ENCODE measurements around the gene GFM1. TPM values are rescaled to one million over a fixed set of nuclear protein-coding genes. Genes with fewer than 3 reads are reported as not detected.

The GFM1 gene
- total and polyA plus RNA-seq, 2 donors (not counting 3 experiments of a cell fraction or from before 2014, with no cell fraction given) = 14.9 to 68.6 TPM

GRCh38 chr3:158738653-158739052, 94.3 kb downstream of the GFM1 start:
- Histone ChIP-seq H3K9ac (replicated peaks; ENCODE audit: extremely low read depth, insufficient read depth, low read length) (no peak overlapping the region), H3K4me3 (replicated peaks in 1 of 3; ENCODE audit: insufficient read depth in 1 of 3, low read depth in 1 of 3, low read length in 3 of 3) (no peak overlapping the region), H4K20me1 (replicated peaks; ENCODE audit: control insufficient read depth, extremely low read depth, insufficient read depth, low read length) (no peaks in the 10 kb centered on the region), H2AFZ (ENCODE audit: low read depth, low read length) (no peak overlapping the region), H3K4me2 (ENCODE audit: insufficient read depth, low read length) (no peak overlapping the region), H3K36me3 (ENCODE audit: control insufficient read depth in 2 of 2, extremely low read depth in 1 of 2, insufficient read depth in 2 of 2, low read length in 2 of 2) (no peaks in the 10 kb centered on the region), H3K4me1 (ENCODE audit: control insufficient read depth, extremely low read depth, insufficient read depth, low read length) (no peaks in the 10 kb centered on the region), H3K27ac (ENCODE audit: insufficient read depth, low read depth, low read length) (no peak overlapping the region), H3K27me3 (ENCODE audit: control insufficient read depth in 2 of 2, insufficient read depth in 2 of 2, low read length in 2 of 2) (no peaks in the 10 kb centered on the region), H3K9me3 (replicated peaks; ENCODE audit: control insufficient read depth, insufficient read depth, low read length) (no peaks in the 10 kb centered on the region), H3K9me1 (replicated peaks; ENCODE audit: control insufficient read depth, extremely low read depth, insufficient read depth, low read length) (no peaks in the 10 kb centered on the region), H3K79me2 (ENCODE audit: control insufficient read depth, insufficient read depth, low read length) (no peaks in the 10 kb centered on the region)
- no TSS peak for BruUV-seq (replicated peaks)
- FAIRE-seq (no peak), DNase-seq (ENCODE audit: low read depth, low spot score) (no peak)
- CTCF ChIA-PET = interaction anchor here (2.0 to 3.5 kb wide), 2 partner anchors 11 to 51 kb away, joined by 4 to 19 read pairs; no protein-coding TSS in a partner anchor
- intact Hi-C loops (cut with micrococcal nuclease) = no loop called here
- TF ChIP-seq MAX (IDR thresholded peaks at IDR 0.05; ENCODE audit: insufficient read depth, insufficient read length) (no peak), MYC (IDR thresholded peaks at IDR 0.05; ENCODE audit: low read depth, low read length) (no peak), JUN (IDR thresholded peaks at IDR 0.05; ENCODE audit: borderline replicate concordance, insufficient read depth, insufficient read length, low read depth) (no peak), EZH2 (IDR thresholded peaks at IDR 0.05; ENCODE audit: borderline replicate concordance, low read depth, low read length, severe bottlenecking) (no peak), FOS (IDR thresholded peaks at IDR 0.05; ENCODE audit: borderline replicate concordance, insufficient read depth, low read length) (no peak), GATA2 (IDR thresholded peaks at IDR 0.05; ENCODE audit: insufficient read depth, insufficient read length, low read depth, low read length) (no peak), POLR2AphosphoS5 (IDR thresholded peaks at IDR 0.05; ENCODE audit: insufficient read depth, low read depth, low read length) (no peak), CTCF (IDR thresholded peaks at IDR 0.05; ENCODE audit: extremely low read depth in 1 of 2, insufficient read depth in 1 of 2, low read depth in 1 of 2, low read length in 2 of 2) (no peak), POLR2A (IDR thresholded peaks at IDR 0.05; ENCODE audit: low read depth, low read length) (no peak)
- POLR2A ChIA-PET = no interaction called here
- dilution Hi-C loops (cut with MboI; ENCODE audit: extremely low pct_ligation_motif_present, low sequenced_read_pairs) = no loop called here

Data from endothelial cell of umbilical vein (primary cell).